SK-MEL-5 (cell line): ENCODE results near the gene TMEM200C. TPM values are rescaled to one million over a fixed set of nuclear protein-coding genes. Genes with fewer than 3 reads are reported as not detected.

Experiments
- DNase-seq: peaks from one replicate; pipeline ENCODE4 v3.0.0-alpha.2; 2016; ENCODE audit warnings: low read depth, low spot score
- in situ Hi-C: cut with HindIII; loops from 2 replicates; pipeline ENCODE4 v1.10.0; 2016; ENCODE audit warnings: low sequenced_read_pairs, high pct_unique_total_duplicates, low pct_unique_long_range_greater_than_20kb
- small RNA-seq, 2 experiments: library from RNA; depleted of rRNA; stranded (forward); fragments of <200 nt; gene quantifications; one replicate each; pipeline ENCODE3, GENCODE V24; 2014
- total RNA-seq: library from RNA; depleted of rRNA; stranded (reverse); fragments of >200 nt; shearing (Covaris generic); gene quantifications from 2 replicates; pipeline ENCODE4 v1.2.3, GENCODE V29; 2014

Gene TMEM200C
- total RNA-seq, 1 experiment from 2014 or later: 0.05 TPM

- in situ Hi-C loops: no loop called here
- no peak for DNase-seq
Measured at GRCh38 chr18:5853253-5853652, 42.1 kb downstream of the TMEM200C start.

GRCh38 chr18:5851998-5852397 lies 43.3 kb downstream of the TMEM200C start:
- peak; percentile 23 for DNase-seq
- in situ Hi-C loops: no loop called here

- peak; percentile 27 for DNase-seq
- in situ Hi-C loops: no loop called here
Measured at GRCh38 chr18:5842653-5843052, 52.7 kb downstream of the TMEM200C start.

GRCh38 chr18:5841518-5841917 lies 53.8 kb downstream of the TMEM200C start:
- DNase-seq: peak; percentile 19
- in situ Hi-C loops: no loop called here

- DNase-seq: no peak
- in situ Hi-C loops: no loop called here
Measured at GRCh38 chr18:5840547-5840946, 54.8 kb downstream of the TMEM200C start.

- in situ Hi-C loops: no loop called here
- DNase-seq: no peak
Measured at GRCh38 chr18:5840025-5840424, 55.3 kb downstream of the TMEM200C start.

GRCh38 chr18:5839102-5839501 lies 56.2 kb downstream of the TMEM200C start:
- in situ Hi-C loops: no loop called here

More at GRCh38 chr18:5839102-5839501, 56.2 kb downstream of the TMEM200C start:
- DNase-seq: no peak

Small RNAs within 50 kb of the gene (small RNA-seq; reads per million reads assigned to genes)
- 0 reads per million in 2 experiments for gene MIR3976
